Stimulated activated CD4-positive, alpha-beta T cell treated with anti-CD3 and anti-CD28 coated beads, Interleukin-12 subunit alpha, Interleukin-12 subunit beta, amount 100 ng/mL, for 24 hours (primary cell): Measurements from ENCODE around the gene APPBP2.
"Not testable (repeated sequence)": the region's sequence is repeated elsewhere in the genome, so short reads cannot be mapped to it uniquely, and the experiment has no call there.

ENCODE experiments used
- DNase-seq, 2 experiments: peaks; one replicate each; pipeline ENCODE4 v3.0.0-alpha.2; 2020; ENCODE audit warnings: low read depth in 2 of 2

APPBP2 gene

GRCh38 chr17:60534613-60535157 is 8.6 kb upstream of the APPBP2 start:
- no peak for DNase-seq

- DNase-seq = no peak
Observed at GRCh38 chr17:60534010-60534555, 8.0 kb upstream of the APPBP2 start.

- no peak for DNase-seq
Observed at GRCh38 chr17:60529806-60530205, 3.8 kb upstream of the APPBP2 start.

- no peak for DNase-seq
Observed at GRCh38 chr17:60528828-60529227, 2.8 kb upstream of the APPBP2 start.

GRCh38 chr17:60527701-60528100 is 1.7 kb upstream of the APPBP2 start:
- DNase-seq = no peak

GRCh38 chr17:60526726-60527125 is 684 bp upstream of the APPBP2 start:
- no peak for DNase-seq

- DNase-seq = no peak
Observed at GRCh38 chr17:60525328-60525684, 736 bp downstream of the APPBP2 start.

GRCh38 chr17:60524463-60525327 is 1.3 kb downstream of the APPBP2 start:
- no peak for DNase-seq

- no peak for DNase-seq
Observed at GRCh38 chr17:60523822-60524221, 2.2 kb downstream of the APPBP2 start.

- DNase-seq = no peak
Observed at GRCh38 chr17:60522889-60523626, 3.0 kb downstream of the APPBP2 start.

- DNase-seq = no peak
Observed at GRCh38 chr17:60519795-60520194, 6.2 kb downstream of the APPBP2 start.

GRCh38 chr17:60515683-60516082 is 10.4 kb downstream of the APPBP2 start:
- DNase-seq = not testable (repeated sequence)

GRCh38 chr17:60515199-60515598 is 10.8 kb downstream of the APPBP2 start:
- not testable (repeated sequence) for DNase-seq

GRCh38 chr17:60514500-60514899 is 11.5 kb downstream of the APPBP2 start:
- DNase-seq = no peak

- DNase-seq = no peak
Observed at GRCh38 chr17:60514053-60514452, 12.0 kb downstream of the APPBP2 start.

- DNase-seq = no peak
Observed at GRCh38 chr17:60513014-60513413, 13.0 kb downstream of the APPBP2 start.

GRCh38 chr17:60510723-60511122 is 15.3 kb downstream of the APPBP2 start:
- no peak for DNase-seq

- DNase-seq = no peak
Observed at GRCh38 chr17:60510031-60510430, 16.0 kb downstream of the APPBP2 start.

GRCh38 chr17:60508384-60508980 is 17.6 kb downstream of the APPBP2 start:
- no peak for DNase-seq

- DNase-seq = no peak
Observed at GRCh38 chr17:60506312-60506711, 19.7 kb downstream of the APPBP2 start.

GRCh38 chr17:60502145-60502544 is 23.9 kb downstream of the APPBP2 start:
- DNase-seq = no peak

GRCh38 chr17:60501589-60501988 is 24.5 kb downstream of the APPBP2 start:
- no peak for DNase-seq
